Keratinocyte (primary cell): Measurements from ENCODE around the gene LCE3B. TPM values are rescaled to one million over a fixed set of nuclear protein-coding genes. Genes with fewer than 3 reads are reported as not detected.

Source experiments
- DNase-seq: peaks from one replicate; pipeline ENCODE4 v3.0.0-alpha.2; 2011; ENCODE audit warnings: low read depth, missing footprints, low spot score
- FAIRE-seq: peaks from 2 replicates; lab custom pipeline; 2011; peaks lifted over from hg19 to GRCh38; lab: Jason Lieb, UNC
- H2AFZ ChIP-seq: 2 replicates; pipeline ENCODE4 v1.6.0; 2012; ENCODE audit warnings: low read length, control low read depth, inconsistent platforms; ENCODE audit not compliant: control insufficient read depth
- H3K27ac ChIP-seq: 2 replicates; pipeline ENCODE4 v1.5.1; 2011; ENCODE audit warnings: low read length; ENCODE audit not compliant: control insufficient read depth, insufficient read depth
- H3K27me3 ChIP-seq: 3 replicates; pipeline ENCODE4 v1.6.0; 2011; ENCODE audit warnings: low read length; ENCODE audit not compliant: control insufficient read depth, insufficient read depth; ENCODE audit errors: extremely low read depth
- H3K36me3 ChIP-seq, 2 experiments: 2 replicates in 1 of 2; 3 replicates in 1 of 2; pipeline ENCODE4 v1.5.1; 2011; ENCODE audit warnings: low read length in 2 of 2, mild to moderate bottlenecking in 1 of 2; ENCODE audit not compliant: control insufficient read depth in 2 of 2, insufficient read depth in 2 of 2; ENCODE audit errors: extremely low read depth in 1 of 2
- H3K4me1 ChIP-seq: 3 replicates; pipeline ENCODE4 v1.5.1; 2011; ENCODE audit warnings: low read length; ENCODE audit not compliant: control insufficient read depth, insufficient read depth; ENCODE audit errors: extremely low read depth
- H3K4me2 ChIP-seq: 3 replicates; pipeline ENCODE4 v1.6.0; 2011; ENCODE audit warnings: low read depth, low read length; ENCODE audit not compliant: control insufficient read depth, insufficient read depth; ENCODE audit errors: extremely low read depth
- H3K4me3 ChIP-seq, 3 experiments: fragments of 200-600 bp in 1 of 3; sonication (generic) in 1 of 3; 2 replicates in 2 of 3; 3 replicates in 1 of 3; pipeline ENCODE4 v1.5.1; 2011 to 2016; ENCODE audit warnings: low read length in 3 of 3, mild to moderate bottlenecking in 3 of 3, control low read depth in 2 of 3, inconsistent platforms in 1 of 3, low read depth in 1 of 3, mixed read lengths in 1 of 3, mixed run types in 1 of 3, moderate library complexity in 1 of 3; ENCODE audit not compliant: control insufficient read depth in 2 of 3, insufficient read depth in 2 of 3; ENCODE audit errors: extremely low read depth in 1 of 3
- H3K79me2 ChIP-seq: 2 replicates; pipeline ENCODE4 v1.6.0; 2012; ENCODE audit warnings: low read length; ENCODE audit not compliant: control insufficient read depth, insufficient read depth
- H3K9ac ChIP-seq: 3 replicates; pipeline ENCODE4 v1.6.0; 2011; ENCODE audit warnings: low read length; ENCODE audit not compliant: control insufficient read depth, insufficient read depth; ENCODE audit errors: extremely low read depth
- H3K9me1 ChIP-seq: 3 replicates; pipeline ENCODE4 v1.6.0; 2011; ENCODE audit warnings: low read length; ENCODE audit not compliant: control insufficient read depth, insufficient read depth; ENCODE audit errors: extremely low read depth
- H3K9me3 ChIP-seq: 2 replicates; pipeline ENCODE4 v1.5.1; 2012; ENCODE audit warnings: low read depth, low read length; ENCODE audit not compliant: control insufficient read depth
- H4K20me1 ChIP-seq: 3 replicates; pipeline ENCODE4 v1.6.0; 2011; ENCODE audit warnings: low read length; ENCODE audit not compliant: control insufficient read depth, insufficient read depth; ENCODE audit errors: extremely low read depth
- EZH2 ChIP-seq: IDR thresholded peaks from one replicate; pipeline ENCODE4 v1.6.1; 2012; ENCODE audit warnings: inconsistent platforms, mild to moderate bottlenecking, low read length, moderate library complexity
- dilution Hi-C: fragments of 300-500 bp; cut with MboI; formaldehyde crosslinking; loops from one replicate; pipeline ENCODE4 v1.7.0; 2020; ENCODE audit warnings: low sequenced_read_pairs; ENCODE audit not compliant: extremely low pct_ligation_motif_present
- polyA plus RNA-seq, 5 experiments: library from polyadenylated mRNA; depleted of rRNA in 3 of 5; stranded (reverse) in 3 of 5; stranded (forward) in 1 of 5; unstranded in 1 of 5; fragments of >200 nt; gene quantifications; 1 replicate in 1 of 5; 2 replicates in 3 of 5; 3 replicates in 1 of 5; pipeline versions ENCODE4 v1.2.1 to v1.2.3, GENCODE V29; 2011 to 2012; ENCODE audit warnings: missing spikeins in 2 of 5, low read depth in 1 of 5, low replicate concordance in 1 of 5
- small RNA-seq, 3 experiments: library from RNA; depleted of rRNA; stranded (forward); fragments of <200 nt; gene quantifications; one replicate each; pipeline ENCODE3, GENCODE V24; 2012; ENCODE audit warnings: low read depth in 3 of 3, low replicate concordance in 1 of 3; ENCODE audit not compliant: insufficient read length in 3 of 3
- TF ChIP-seq, protein P1 (sequence below), 3 experiments: IDR thresholded peaks in 1 of 3; conservative IDR thresholded peaks in 1 of 3; optimal IDR thresholded peaks in 1 of 3; 2 replicates in 2 of 3; 3 replicates in 1 of 3; pipeline versions ENCODE3 to v1.5.1; 2011; ENCODE audit warnings: low read length in 3 of 3, mild to moderate bottlenecking in 3 of 3, moderate library complexity in 2 of 3, control low read depth in 1 of 3, inconsistent platforms in 1 of 3; ENCODE audit not compliant: insufficient read depth in 2 of 3; ENCODE audit errors: extremely low read depth in 1 of 3

LCE3B gene
- polyA plus RNA-seq, 1 donor (not counting 4 experiments of a cell fraction or from before 2014, with no cell fraction given): not detected

DNA sequence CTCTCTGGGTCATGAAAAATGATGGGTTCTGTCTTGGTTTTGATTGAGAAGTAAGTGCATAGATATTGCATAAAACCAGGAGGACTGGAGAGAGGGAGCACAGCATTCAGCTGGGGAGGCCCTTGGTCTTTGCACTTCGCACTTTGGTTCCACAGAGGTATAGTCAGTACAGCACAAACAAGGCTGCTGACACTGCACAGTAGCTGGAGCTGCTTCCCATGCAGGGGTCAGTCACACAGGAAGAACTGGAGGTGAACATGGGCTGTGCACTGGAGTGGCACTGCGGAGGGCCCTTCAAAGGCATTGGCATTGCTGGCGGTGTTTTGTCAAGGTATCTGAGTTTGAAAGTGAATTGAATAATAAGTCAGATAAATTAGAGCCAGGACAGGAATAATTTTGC, 45.0 kb downstream of the LCE3B start:
- Histone ChIP-seq H3K4me1 (peaks cover 6% of the 10 kb centered on the region), H3K4me2 (no peak overlapping the region), H2AFZ (no peak overlapping the region), H3K79me2 (no peaks in the 10 kb centered on the region), H3K9ac (no peak overlapping the region), H3K27me3 (peaks cover 7% of the 10 kb centered on the region), H3K27ac (no peak overlapping the region), H3K36me3 (no peaks in the 10 kb centered on the region), H4K20me1 (no peaks in the 10 kb centered on the region), H3K9me1 (no peaks in the 10 kb centered on the region), H3K9me3 (no peaks in the 10 kb centered on the region), H3K4me3 (no peak overlapping the region)
- dilution Hi-C loops: no loop called here
- no peak for TF ChIP-seq EZH2
- TF ChIP-seq, protein P1, sequence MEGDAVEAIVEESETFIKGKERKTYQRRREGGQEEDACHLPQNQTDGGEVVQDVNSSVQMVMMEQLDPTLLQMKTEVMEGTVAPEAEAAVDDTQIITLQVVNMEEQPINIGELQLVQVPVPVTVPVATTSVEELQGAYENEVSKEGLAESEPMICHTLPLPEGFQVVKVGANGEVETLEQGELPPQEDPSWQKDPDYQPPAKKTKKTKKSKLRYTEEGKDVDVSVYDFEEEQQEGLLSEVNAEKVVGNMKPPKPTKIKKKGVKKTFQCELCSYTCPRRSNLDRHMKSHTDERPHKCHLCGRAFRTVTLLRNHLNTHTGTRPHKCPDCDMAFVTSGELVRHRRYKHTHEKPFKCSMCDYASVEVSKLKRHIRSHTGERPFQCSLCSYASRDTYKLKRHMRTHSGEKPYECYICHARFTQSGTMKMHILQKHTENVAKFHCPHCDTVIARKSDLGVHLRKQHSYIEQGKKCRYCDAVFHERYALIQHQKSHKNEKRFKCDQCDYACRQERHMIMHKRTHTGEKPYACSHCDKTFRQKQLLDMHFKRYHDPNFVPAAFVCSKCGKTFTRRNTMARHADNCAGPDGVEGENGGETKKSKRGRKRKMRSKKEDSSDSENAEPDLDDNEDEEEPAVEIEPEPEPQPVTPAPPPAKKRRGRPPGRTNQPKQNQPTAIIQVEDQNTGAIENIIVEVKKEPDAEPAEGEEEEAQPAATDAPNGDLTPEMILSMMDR (optimal IDR thresholded peaks at IDR 0.05 in 1 of 3, IDR thresholded peaks at IDR 0.05 in 1 of 3, conservative IDR thresholded peaks at IDR 0.05 in 1 of 3; ENCODE audit: extremely low read depth in 1 of 3, insufficient read depth in 2 of 3, low read length in 3 of 3): no peak
- no peak for FAIRE-seq
- no peak for DNase-seq

DNA sequence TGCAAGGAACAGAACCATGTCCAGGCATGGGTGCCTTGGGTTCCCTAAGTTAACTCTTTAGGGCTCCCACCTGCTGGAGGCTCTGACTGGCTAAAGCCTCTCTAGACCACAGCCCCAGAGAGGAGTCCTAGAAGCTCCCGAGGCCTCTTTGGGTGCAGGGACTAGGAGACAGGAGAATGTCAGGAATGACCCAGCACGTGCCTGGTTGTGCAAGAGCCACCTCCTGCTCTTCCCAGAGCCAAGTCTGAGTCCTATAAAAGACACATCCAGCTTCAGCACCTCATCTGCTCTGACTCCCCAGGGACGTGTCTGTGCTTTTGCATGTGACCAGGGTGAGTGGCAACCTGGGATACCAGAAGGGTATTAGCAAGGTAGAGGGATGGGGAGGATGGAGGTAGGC, 49.5 kb downstream of the LCE3B start, which contains the start of gene LCE2D:
Gene LCE2D (plus strand): TSS at position 283 of the 400 bp plus-strand sequence. CDS start 726 bp downstream, outside the sequence.
- H3K79me2 ChIP-seq: no peaks in the 10 kb centered on the region
- no peak within 1 kb of the TSS for H3K4me3 ChIP-seq
- no peaks in the 10 kb centered on the region for H3K36me3 ChIP-seq
- no peak for TF ChIP-seq EZH2
- TF ChIP-seq, protein P1 (optimal IDR thresholded peaks at IDR 0.05 in 1 of 3, IDR thresholded peaks at IDR 0.05 in 1 of 3, conservative IDR thresholded peaks at IDR 0.05 in 1 of 3; ENCODE audit: extremely low read depth in 1 of 3, insufficient read depth in 2 of 3, low read length in 3 of 3): no peak
- DNase-seq: no peak
- H3K9me3 ChIP-seq: no peaks in the 10 kb centered on the region
- H3K9ac ChIP-seq: no peak within 1 kb of the TSS
- no peak for FAIRE-seq
- H2AFZ ChIP-seq: no peak within 1 kb of the TSS
- H3K27ac ChIP-seq: no peak within 1 kb of the TSS
- H3K9me1 ChIP-seq: no peaks in the 10 kb centered on the region
- no peaks in the 10 kb centered on the region for H4K20me1 ChIP-seq
- dilution Hi-C loops: no loop called here
- no peaks in the 10 kb centered on the region for H3K4me1 ChIP-seq
- peaks cover 18% of the 10 kb centered on the region for H3K27me3 ChIP-seq
- no peak within 1 kb of the TSS for H3K4me2 ChIP-seq

Small RNAs within 50 kb of the gene (small RNA-seq; reads per million reads assigned to genes)
- gene LCE3A (0 reads per million in 3 experiments), gene LCE3B (0 reads per million in 3 experiments)

Other genes starting within 250 kb of the LCE3B start
- 0.04 to 0.05 TPM (median 0.05 TPM) in 3 replicates for gene CRNN, start 199.5 kb upstream of the LCE3B start, polyA plus RNA-seq
- gene LCE5A, start 103.0 kb upstream of the LCE3B start, polyA plus RNA-seq: not detected in 3 replicates
- 6.4 to 11.4 TPM (median 9.0 TPM) in 3 replicates for gene CRCT1, start 99.3 kb upstream of the LCE3B start, polyA plus RNA-seq
- gene LCE3E, start 47.0 kb upstream of the LCE3B start, polyA plus RNA-seq: 0.48 to 2.8 TPM (median 2.2 TPM) in 3 replicates
- 1.2 to 9.1 TPM (median 4.4 TPM) in 3 replicates for gene LCE3D, start 33.3 kb upstream of the LCE3B start, polyA plus RNA-seq
- 0.20 to 0.34 TPM in 2 of 3 replicates, not detected in the other for gene LCE3C, start 13.6 kb upstream of the LCE3B start, polyA plus RNA-seq
- not detected in 3 replicates for gene LCE3A, start 9.3 kb downstream of the LCE3B start, polyA plus RNA-seq
- gene LCE2D, start 49.6 kb downstream of the LCE3B start, polyA plus RNA-seq: not detected in 3 replicates
- 0.41 to 0.48 TPM in 2 of 3 replicates, not detected in the other for gene LCE2C, start 61.5 kb downstream of the LCE3B start, polyA plus RNA-seq
- gene LCE2B, start 72.3 kb downstream of the LCE3B start, polyA plus RNA-seq: 0.14 to 0.83 TPM (median 0.49 TPM) in 3 replicates
- gene LCE2A, start 84.5 kb downstream of the LCE3B start, polyA plus RNA-seq: 0.12 to 0.16 TPM in 2 of 3 replicates, not detected in the other
- not detected in 3 replicates for gene LCE4A, start 94.3 kb downstream of the LCE3B start, polyA plus RNA-seq
- gene KPRP, start 144.2 kb downstream of the LCE3B start, polyA plus RNA-seq: 0.82 to 2.0 TPM (median 0.90 TPM) in 3 replicates
- not detected in 3 replicates for gene LCE1F, start 161.3 kb downstream of the LCE3B start, polyA plus RNA-seq
- 0.59 to 1.0 TPM (median 0.86 TPM) in 3 replicates for gene LCE1E, start 172.4 kb downstream of the LCE3B start, polyA plus RNA-seq
- gene LCE1D, start 182.9 kb downstream of the LCE3B start, polyA plus RNA-seq: 0.33 TPM in 1 of 3 replicates, not detected in the others
- gene LCE1C, start 192.8 kb downstream of the LCE3B start, polyA plus RNA-seq: 1.8 TPM in 3 replicates
- gene LCE1B, start 198.2 kb downstream of the LCE3B start, polyA plus RNA-seq: 0.34 to 0.57 TPM (median 0.48 TPM) in 3 replicates
- 0.43 TPM in 1 of 3 replicates, not detected in the others for gene LCE1A, start 213.7 kb downstream of the LCE3B start, polyA plus RNA-seq
- gene LCE6A, start 229.0 kb downstream of the LCE3B start, polyA plus RNA-seq: 0.32 to 1.2 TPM (median 0.60 TPM) in 3 replicates
- gene LCE7A, start 246.2 kb downstream of the LCE3B start, polyA plus RNA-seq: not detected in 3 replicates